ENCODE results near the gene SPOCK1.
"Not testable (repeated sequence)": the region's sequence is repeated elsewhere in the genome, so short reads cannot be mapped to it uniquely, and the experiment has no call there.

Gene SPOCK1

DNA sequence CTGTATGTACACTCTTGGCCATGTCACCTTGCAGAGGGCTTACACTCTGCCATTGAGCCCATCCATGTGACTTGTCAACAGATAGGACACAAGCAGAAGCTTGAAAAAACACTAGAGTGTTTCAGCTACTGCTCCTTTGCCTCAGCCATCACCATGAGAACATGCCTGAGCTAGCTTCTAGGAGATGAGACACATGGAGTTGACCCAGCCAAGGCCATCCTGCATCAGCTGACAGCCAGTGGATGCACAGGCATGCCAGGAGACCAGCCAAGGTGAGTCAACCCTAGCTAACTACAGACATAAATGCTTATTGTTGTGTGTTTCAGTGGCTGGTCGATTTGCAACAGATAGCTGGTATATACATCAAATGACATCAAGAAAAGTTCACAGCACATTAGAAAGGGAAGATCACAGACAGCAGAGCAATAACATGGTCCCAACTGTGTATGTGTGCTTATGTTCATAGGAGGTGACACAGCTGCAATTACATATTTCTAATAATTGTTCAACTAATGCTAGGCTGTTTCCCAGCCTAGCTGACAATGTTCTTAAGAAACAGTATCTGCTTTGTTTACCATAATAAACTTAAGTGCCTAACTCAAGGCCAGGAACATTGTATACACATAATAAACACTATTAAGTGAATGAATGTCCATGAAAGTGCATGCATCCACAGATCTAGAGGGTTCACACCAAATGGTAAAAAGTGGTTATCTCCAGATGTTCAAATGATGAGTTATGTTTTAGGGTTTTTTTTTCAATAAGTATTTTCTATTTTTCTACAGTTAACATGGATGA lies 105.7 kb downstream of the SPOCK1 start:
- no peak for DNase-seq

DNA sequence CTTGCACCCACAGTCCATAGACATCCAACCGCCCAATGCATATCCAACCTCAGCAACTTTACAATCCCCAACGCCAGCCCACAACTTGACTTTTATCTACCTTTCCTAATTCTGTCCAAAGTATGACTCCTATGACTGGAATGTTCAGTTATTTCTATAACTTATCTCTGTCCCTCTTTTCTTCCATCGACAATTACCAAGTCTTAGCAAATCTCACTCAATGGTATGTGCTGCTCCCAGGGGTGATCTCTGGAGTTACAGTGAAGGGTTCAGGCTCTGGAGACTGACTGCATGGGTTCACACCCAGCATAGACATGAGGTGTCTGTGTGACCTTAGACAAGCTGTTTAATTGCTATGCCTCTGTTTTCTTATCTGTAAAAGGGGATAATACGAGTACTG lies 106.9 kb downstream of the SPOCK1 start:
- no peak for DNase-seq

DNA sequence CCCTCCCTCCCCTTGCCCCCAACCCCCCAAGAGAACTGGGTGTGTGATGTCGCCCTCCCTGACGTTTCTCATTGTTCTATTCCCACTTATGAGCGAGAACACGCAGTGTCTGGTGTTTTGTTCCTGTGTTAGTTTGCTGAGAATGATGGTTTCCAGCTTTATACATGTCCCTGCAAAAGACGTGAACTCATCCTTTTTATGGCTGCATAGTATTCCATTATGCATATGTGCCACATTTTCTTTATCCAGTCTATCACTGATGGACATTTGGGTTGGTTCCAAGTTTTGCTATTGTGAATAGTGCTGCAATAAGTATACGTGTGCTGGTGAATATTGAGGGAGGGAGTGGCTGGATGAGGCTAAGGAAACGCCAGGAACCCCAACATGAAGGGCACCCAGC lies 108.1 kb downstream of the SPOCK1 start:
- DNase-seq = not testable (repeated sequence)

DNA sequence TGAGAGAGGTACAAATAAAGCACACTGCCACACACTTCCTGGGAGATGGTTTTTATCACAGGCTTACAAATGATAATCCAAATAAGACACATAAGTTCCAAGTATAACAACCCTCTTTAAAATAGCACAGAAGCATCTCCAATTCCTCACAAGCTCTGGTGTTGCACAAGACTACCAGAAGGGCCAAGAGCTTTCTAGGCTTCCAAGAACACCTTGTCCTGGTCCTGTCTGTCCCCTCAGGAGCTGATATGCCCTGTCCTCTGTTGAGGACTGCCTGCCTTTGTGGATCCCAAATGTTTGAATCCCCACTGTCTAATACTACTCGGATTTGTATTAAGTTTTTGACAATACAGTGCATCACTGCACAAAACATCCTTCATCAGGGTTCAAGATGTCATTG lies 110.1 kb downstream of the SPOCK1 start:
- no peak for DNase-seq

DNA sequence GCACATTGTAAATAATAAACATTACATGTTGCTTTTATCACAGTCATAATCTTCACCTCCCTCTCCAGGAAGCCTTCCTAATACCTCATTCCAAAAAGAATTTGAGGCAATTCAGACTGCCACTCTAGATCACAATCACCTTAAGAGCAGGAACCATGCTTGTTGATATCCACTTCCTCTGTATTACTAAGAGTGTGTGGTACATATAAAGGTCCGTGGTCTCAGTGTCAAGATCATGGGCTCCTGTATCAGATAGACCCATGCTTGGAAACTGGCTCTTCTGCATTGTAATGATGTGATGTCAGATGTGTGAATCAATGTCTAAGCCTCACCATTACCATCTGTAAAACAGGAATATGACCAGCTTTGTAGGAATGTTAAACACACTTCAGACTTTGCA lies 114.1 kb downstream of the SPOCK1 start:
- DNase-seq = no peak

- DNase-seq = no peak
Measured at GRCh38 chr5:137383909-137384308, 115.2 kb downstream of the SPOCK1 start.

DNA sequence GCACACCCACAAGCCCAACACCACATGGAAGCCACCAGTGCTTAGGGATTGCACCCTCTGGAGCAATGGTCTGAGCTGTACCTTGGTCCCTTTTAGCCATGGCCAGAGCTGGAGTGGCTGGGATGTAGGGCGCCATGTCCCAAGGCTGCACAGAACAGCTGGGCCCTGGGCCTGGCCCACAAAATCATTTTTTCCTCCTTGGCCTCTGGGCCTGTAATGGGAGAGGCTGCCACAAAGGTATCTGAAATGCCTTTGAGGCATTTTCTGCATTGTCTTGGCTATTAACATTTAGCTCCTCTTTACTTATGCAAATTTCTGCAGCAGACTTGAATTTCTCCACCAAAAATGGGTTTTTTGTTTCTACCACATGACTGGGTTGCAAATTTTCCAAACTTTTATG lies 117.6 kb downstream of the SPOCK1 start:
- DNase-seq = no peak

- DNase-seq = no peak
Measured at GRCh38 chr5:137379555-137380286, 119.4 kb downstream of the SPOCK1 start.

- no peak for DNase-seq
Measured at GRCh38 chr5:137375741-137376526, 123.2 kb downstream of the SPOCK1 start.

DNA sequence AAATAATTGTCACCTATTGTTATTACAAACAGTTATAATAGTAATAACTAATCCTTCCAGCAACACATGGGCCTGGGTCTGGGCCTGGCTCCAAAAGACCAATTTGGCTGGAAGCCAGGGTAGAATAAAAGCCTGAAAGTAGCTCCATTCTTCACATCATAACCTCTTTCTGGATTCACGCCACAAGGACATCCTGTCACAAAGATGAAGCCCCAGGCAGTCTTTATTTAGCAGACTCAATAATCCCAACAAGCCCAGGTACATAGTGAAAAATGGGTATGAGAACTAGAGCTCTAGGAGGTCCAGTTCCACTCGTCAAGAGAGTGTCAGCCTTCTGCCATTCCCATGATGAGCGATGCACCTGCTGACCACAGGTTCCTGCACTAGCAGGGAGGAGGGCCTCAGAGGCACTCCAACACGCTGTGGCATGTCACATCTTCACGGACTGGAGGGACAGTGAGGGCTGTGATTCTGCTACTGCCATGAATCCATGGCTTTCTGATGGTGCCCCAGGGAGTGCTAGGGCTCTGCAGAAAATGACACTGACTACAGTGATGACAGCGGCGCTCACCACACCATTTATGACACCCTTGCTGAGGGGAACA lies 124.9 kb downstream of the SPOCK1 start:
- peak; percentile 34 for DNase-seq

DNA sequence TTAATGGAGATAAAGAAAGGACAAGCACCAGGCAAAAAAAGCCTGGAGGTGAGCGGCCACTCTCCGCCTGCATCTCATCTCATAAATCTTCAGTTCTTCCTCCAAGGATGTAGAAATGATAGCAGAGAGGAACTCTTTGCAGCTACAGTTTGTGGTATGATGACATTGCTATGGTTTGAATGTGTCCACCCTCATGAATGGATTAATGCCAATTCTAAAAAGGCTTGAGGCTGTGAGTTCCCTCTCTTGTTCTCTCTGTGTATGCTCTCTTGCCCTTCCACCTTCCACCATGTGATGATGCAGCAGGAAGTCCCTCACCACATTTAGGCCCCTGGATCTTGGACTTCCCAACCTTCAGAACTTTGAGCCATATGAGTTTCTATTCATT lies 126.4 kb downstream of the SPOCK1 start:
- DNase-seq = no peak

DNA sequence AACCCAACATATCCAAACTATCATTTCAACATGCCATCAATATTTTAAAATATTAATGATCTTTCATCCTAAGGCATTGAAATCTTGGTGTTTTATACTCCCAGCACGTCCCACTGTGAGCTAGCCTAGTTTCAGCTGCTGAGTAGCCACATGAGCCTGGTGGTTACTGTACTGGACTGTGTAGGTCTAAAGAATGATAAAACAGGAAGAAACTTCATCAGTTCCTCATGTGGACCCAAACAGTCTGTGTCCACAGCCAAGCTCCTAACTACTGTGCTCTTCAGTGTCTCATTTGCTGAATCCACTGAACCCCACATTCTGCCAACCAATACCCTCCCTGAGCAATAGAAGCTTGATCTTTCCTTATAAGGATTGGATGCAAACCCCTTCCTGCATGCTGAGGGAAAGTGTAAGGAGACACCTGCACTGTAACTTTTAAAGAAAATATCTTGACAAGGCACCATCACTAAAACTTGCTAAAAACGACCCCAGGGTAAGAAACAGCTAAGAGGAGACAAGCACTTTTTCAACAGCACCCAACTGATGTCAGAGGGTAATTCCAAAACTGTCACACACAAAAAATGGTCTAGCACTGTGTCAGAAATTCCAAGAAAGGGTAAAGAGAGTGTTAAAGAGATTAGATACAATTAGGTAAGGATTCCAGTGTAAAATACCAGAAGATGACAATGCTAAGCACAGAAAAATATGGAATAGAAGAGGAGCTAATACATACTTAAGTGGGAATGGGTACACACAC lies 126.9 kb downstream of the SPOCK1 start:
- DNase-seq = no peak

- no peak for DNase-seq
Measured at GRCh38 chr5:137370096-137371071, 128.7 kb downstream of the SPOCK1 start.

DNA sequence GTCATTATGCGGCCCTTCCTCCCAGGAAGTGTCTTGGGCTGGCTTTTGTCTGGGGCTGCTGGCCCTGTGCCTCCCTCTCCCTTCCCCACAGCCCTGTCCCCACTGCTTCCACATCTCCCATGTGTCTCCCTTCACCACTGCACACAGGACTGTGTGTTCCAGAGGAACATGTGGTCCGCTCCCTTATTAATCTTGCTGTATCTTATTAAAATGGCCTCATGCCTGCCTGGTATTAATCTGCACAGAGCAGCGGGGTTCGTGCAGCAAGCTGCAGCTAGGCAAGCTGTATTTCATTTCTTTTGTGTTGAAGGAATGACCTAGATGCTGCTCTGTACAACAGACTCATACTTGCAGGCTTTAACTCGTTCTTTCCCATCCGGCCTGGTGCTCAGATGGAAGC lies 130.5 kb downstream of the SPOCK1 start:
- DNase-seq = no peak

DNA sequence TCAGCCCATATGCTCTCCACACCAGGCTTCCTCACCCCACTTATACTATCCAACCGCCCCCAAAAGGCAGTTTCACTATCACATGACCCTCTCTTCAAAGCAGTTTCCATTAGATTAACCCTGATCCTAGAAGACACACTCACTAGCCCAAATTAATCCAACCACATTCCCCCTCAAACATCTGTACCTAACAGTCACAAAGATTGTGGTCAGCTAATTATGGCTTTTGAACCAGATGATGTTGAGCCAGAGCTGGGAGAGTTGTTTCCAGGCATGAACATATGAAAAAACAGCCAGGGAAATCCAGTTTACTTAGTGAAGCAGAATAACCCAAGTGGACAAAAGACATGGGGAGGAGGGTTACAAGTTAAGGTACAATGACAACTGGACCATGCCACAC lies 131.2 kb downstream of the SPOCK1 start:
- no peak for DNase-seq

DNA sequence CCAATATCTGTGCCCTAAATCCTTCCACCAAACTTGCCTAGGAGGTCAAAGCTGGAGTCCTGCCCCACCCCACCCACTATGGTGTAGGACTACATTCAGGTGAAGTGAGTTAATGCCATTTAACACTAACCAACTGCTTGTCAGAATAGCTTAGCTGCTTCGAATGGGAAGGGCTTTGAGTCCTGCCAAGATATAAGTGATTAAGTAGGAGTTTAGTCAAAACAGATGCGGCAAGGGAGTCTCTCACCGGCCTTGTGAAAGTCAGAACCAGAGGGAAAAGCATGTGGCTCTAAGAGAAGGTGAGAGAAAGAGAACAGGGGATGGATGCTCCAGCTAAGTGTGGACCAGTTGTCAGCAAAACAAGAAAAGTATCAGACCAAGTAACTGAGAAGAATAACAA lies 132.6 kb downstream of the SPOCK1 start:
- DNase-seq = no peak

GRCh38 chr5:137365126-137365865 lies 133.8 kb downstream of the SPOCK1 start:
- DNase-seq = no peak

GRCh38 chr5:137361280-137361679 lies 137.8 kb downstream of the SPOCK1 start:
- no peak for DNase-seq

DNA sequence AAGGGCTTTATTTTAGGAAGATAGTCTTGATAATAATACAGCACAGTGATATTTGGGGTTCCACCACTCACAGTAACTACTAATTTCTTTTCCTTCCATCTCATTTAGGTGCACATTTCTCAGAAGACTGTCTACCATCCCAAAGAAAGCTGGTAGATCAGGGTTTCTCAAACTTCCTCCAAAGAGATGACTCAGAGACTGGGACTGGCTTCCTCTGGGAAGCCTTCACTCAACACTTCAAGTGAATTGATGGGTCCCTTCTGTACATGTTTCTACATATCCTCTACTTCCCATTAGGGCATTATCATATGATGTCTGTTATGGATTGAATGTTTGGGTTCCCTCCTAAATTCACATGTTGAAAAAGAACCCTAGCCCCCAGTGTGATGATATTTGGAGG lies 138.5 kb downstream of the SPOCK1 start:
- DNase-seq = no peak

DNA sequence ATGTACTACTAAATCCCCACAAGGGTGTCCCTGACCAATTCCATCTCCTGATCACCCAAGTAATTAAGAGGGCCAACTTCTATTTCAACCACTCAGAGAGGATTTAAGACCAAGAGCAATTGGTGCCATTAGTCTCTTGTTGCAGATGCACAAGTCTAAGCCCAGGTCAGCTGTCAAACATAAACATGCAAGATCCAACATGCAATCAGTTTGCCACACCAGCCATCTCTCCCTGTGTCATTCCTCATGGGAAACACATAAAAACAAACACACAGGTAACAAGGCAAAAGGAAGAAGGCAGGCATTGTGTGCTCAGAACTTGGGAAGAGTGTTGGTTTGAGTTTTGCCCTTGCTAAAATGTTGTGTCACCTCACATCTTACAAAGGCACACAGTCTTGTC lies 139.2 kb downstream of the SPOCK1 start:
- DNase-seq = no peak

DNA sequence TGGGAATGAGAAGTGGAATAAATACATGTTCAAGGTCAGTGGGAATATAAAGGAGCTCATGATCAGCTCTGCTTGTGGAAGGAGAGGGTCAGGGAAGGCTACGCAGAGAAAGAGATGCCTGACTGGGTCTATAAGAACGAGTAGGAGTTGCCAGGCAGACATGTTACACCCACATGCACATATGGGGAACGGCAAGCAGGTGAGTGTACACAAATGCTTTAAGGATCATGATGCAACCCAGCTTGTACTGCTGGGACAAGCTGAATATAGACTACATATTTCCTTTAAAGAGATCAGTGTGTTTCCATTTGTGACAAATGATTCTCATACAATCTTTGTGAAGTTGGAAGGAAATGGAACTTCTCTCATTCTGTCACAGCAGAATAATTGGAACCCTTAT lies 141.7 kb downstream of the SPOCK1 start:
- DNase-seq = no peak
